IPS DF 6.9 (cell line): ENCODE measurements around the gene TSPAN18.

Experiments used
- DNase-seq: peaks from one replicate; pipeline ENCODE4 v3.0.0-alpha.2; 2013; ENCODE audit warnings: low read depth, low spot score
- H3K27ac ChIP-seq: one replicate; pipeline ENCODE4 v1.5.1; 2013; ENCODE audit warnings: low read length, control low read depth
- H3K27me3 ChIP-seq: 2 replicates; pipeline ENCODE4 v1.6.1; 2013; ENCODE audit warnings: mild to moderate bottlenecking, low read length; ENCODE audit not compliant: control insufficient read depth, insufficient read depth
- H3K36me3 ChIP-seq: 2 replicates; pipeline ENCODE4 v1.6.1; 2013; ENCODE audit warnings: low read length; ENCODE audit not compliant: control insufficient read depth, insufficient read depth
- H3K4me1 ChIP-seq: 2 replicates; pipeline ENCODE4 v1.6.1; 2013; ENCODE audit warnings: low read length; ENCODE audit not compliant: control insufficient read depth, insufficient read depth
- H3K4me3 ChIP-seq: 2 replicates; pipeline ENCODE4 v1.5.1; 2013; ENCODE audit warnings: mild to moderate bottlenecking, low read length
- H3K9me3 ChIP-seq: 2 replicates; pipeline ENCODE4 v1.6.1; 2013; ENCODE audit warnings: low read length, inconsistent platforms; ENCODE audit not compliant: control insufficient read depth, insufficient read depth
- WGBS: extraction: QIAGEN DNeasy Blood & Tissue Kit; methylation state at CpG from one replicate; pipeline ENCODE4 v1.1.7; 2013; ENCODE audit warnings: mixed read lengths, missing lambda C conversion rate; ENCODE audit not compliant: insufficient read length, insufficient coverage; 5-methylcytosine and 5-hydroxymethylcytosine counted together

TSPAN18 gene

DNA sequence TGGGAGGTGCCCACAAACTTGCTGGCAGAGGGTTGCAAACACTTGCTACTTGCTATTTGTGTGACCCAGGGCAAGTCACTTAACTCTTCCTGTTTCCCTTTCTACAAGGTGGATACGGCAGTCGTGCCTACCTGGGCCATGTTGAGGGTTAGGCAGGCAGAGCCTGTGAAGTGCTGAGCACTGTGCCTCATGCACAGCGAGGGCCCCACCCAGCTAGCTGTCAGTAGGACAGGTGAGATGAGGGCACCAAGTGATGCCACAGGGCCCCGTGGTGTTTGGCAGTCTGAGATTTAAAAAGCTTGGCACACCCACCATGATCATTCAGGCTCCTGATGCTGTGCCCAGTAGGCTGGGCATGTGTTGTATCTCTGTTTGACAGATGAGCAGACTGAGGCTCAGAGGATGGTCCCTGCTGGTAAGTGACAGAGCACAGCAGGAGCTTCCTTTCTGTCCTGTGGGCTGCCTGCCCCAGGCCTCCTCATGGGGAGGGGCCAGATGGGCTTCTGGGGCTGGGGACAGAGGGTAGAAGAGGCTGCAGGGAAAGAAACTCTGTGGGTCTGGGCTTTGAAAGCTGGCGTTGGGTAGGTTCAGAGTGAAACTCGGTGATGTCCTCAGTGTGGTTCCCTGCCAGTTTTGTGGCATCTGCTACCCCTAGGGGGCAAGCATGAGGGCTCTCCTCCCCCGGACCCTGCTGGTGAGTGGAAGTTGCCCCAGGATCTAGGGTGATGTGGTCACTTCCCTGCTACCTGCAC, 59.3 kb downstream of the TSPAN18 start:
- Histone ChIP-seq H3K36me3 (no peaks in the 10 kb centered on the region), H3K4me3 (no peak overlapping the region), H3K4me1 (peaks cover 4% of the 10 kb centered on the region), H3K27ac (no peak overlapping the region), H3K27me3 (no peaks in the 10 kb centered on the region), H3K9me3 (no peaks in the 10 kb centered on the region)
- WGBS, result no CpG with 5 or more reads among the region's 7 CpGs
- DNase-seq, result no peak

DNA sequence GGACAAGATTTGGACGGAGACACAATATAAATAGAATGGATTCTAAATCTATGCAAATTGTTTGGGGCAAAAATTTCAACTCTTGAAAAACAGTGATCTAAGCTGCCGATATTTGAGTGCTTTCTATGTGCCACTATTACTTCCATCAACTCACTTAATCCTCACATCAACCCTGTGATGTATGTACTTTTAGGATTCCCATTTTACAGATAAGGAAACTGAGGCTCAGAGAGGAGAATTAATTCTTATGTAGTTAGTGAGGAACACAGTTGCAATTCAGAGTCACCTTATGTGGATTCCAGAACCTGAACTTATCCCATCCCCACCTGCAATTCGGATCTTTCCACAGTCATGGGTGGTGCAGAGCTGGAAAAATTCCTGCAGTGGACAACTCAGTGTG, 60.3 kb downstream of the TSPAN18 start:
- H3K4me1 ChIP-seq, result peaks cover 4% of the 10 kb centered on the region
- H3K4me3 ChIP-seq, result no peak overlapping the region
- DNase-seq, result no peak
- H3K9me3 ChIP-seq, result no peaks in the 10 kb centered on the region
- no peaks in the 10 kb centered on the region for H3K27me3 ChIP-seq
- no peak overlapping the region for H3K27ac ChIP-seq
- WGBS, result no CpG with 5 or more reads among the region's 3 CpGs
- no peaks in the 10 kb centered on the region for H3K36me3 ChIP-seq

DNA sequence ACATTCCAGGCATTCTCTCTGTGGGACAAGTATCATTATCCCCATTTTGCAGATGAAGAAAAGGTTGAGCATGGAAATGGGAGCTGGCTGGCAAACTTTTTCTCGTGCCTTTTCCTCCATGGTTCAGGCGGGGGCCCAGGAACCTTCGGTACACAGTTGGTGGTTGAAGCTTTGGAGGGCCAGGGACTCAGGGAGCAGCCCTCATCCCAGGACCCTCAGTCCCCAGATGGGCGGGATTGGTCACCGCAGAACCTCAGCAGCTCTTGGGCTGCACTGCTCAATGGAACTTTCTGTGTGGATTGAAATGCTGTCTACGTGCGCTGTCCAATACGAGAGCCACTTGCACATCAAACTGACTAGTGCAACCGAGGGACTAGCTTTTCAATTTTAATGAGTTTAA, 61.2 kb downstream of the TSPAN18 start:
- Histone ChIP-seq H3K27ac (no peak overlapping the region), H3K27me3 (no peaks in the 10 kb centered on the region), H3K36me3 (no peaks in the 10 kb centered on the region), H3K4me1 (peaks cover 4% of the 10 kb centered on the region), H3K4me3 (no peak overlapping the region), H3K9me3 (no peaks in the 10 kb centered on the region)
- no CpG with 5 or more reads among the region's 9 CpGs for WGBS
- no peak for DNase-seq

DNA sequence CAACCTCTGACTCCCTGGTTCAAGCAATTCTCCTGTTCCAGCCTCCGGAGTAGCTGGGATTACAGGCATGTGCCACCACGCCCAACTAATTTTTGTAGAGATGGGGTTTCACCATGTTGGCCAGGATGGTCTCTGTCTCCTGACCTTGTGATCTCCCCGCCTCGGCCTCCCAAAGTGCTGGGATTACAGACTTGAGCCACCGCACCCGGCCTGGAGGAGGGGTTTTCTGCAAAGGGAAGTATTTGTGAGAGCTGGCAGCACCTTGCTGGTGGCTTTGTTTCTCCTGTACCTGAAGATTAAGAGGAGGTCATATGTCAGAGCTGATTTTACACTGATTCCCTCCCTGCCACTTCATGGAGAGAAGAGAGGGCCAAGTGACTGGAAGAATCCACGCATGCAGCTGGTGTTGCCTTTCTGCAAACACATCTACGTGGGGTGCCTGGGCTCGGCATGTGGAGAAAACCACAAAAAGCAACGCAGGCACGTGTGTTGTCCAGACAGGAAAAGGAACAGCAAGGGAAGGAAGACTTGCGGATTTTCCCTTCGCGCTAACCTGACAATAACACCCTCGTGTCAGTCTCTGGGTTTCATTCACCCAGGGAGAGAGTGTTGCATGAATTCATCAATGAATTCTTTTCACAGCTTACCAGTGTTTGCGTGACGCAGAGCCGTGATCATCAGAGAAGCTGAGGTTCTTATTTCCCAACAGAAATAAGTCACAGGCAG, 61.9 kb downstream of the TSPAN18 start:
- Histone ChIP-seq H3K4me1 (peaks cover 4% of the 10 kb centered on the region), H3K27me3 (no peaks in the 10 kb centered on the region)
- no CpG with 5 or more reads among the region's 18 CpGs for WGBS

DNA sequence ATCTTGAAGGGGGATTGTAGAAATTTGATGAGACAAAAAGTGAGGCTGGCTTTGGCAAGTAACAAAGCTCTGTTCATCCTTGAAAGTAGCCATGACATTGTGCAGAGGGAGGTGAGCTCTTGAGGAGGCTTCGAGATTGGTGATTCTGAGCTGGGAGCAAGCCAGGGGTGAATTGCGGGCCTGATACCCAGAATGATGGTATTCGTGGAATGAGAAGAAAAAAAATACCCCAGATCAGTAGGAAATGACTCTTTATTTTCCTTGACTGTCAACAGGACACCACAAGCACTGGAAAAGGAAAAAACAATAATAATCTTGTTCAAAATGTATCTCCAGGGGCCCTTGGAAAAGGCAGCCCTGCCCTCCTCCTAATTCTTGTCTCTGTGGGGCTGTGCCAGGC, 62.7 kb downstream of the TSPAN18 start:
- whole genome bisulfite sequencing, result no CpG with 5 or more reads among the region's 3 CpGs
- Histone ChIP-seq H3K4me1 (peaks cover 4% of the 10 kb centered on the region), H3K27ac (no peak overlapping the region), H3K9me3 (no peaks in the 10 kb centered on the region), H3K4me3 (no peak overlapping the region), H3K36me3 (no peaks in the 10 kb centered on the region), H3K27me3 (no peaks in the 10 kb centered on the region)
- no peak for DNase-seq

More for the DNA sequence above, 61.9 kb downstream of the TSPAN18 start:
- H3K27ac ChIP-seq, result no peak overlapping the region
- no peak for DNase-seq
- H3K4me3 ChIP-seq, result no peak overlapping the region
- no peaks in the 10 kb centered on the region for H3K9me3 ChIP-seq
- no peaks in the 10 kb centered on the region for H3K36me3 ChIP-seq

DNA sequence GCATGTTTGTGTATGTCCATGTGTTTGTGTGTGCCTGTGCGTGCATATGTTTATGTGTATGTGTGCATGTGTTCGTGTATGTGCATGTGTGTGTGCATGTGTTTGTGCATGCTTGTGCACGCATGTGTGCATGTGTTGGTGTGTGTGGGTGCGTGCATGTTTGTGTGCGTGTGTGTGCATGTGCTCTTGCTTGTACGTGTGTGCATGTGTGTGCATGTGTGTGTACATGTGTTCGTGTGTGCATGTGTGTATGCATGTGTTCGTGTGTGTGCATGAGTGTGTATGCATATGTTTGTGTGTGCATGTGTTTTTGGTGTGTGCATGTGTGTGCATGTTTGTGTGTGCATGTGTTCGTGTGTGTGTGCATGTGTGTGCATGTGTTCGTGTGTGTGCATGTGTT, 63.4 kb downstream of the TSPAN18 start:
- Histone ChIP-seq H3K27me3 (no peaks in the 10 kb centered on the region), H3K4me1 (peaks cover 4% of the 10 kb centered on the region), H3K27ac (no peak overlapping the region), H3K4me3 (no peak overlapping the region), H3K9me3 (no peaks in the 10 kb centered on the region), H3K36me3 (no peaks in the 10 kb centered on the region)
- no peak for DNase-seq
- no CpG with 5 or more reads among the region's 10 CpGs for WGBS

DNA sequence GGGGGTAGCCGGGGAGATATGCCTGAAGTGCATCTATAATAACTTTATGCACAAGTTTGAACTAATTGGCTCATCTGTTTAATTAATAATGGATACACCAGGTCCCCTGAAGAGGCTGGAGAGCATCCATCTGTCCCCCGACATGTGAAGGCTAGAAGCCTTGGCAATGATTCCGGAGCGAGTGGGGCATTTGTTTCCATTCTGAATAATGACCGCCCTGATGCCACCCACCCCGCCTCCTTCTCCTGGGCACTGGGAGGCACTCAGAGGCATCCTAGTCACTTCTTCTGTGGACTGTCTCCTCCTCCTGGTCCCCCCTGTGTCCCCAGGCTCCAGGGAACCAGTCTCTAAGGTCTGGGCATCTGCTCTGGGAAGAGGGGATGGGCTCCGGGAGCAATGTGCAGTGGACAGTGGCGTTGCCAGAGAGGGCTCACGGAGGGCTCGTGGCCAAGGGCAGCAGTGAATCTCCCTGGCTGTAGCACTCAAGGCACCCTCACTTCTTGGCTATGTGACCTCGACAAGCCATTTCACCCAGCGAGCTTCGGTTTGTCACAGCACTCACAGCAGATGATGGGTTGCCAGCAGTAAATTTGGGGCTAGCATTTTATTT, 64.7 kb downstream of the TSPAN18 start:
- Histone ChIP-seq H3K4me1 (no peaks in the 10 kb centered on the region), H3K27me3 (no peaks in the 10 kb centered on the region), H3K27ac (no peak overlapping the region), H3K9me3 (no peaks in the 10 kb centered on the region), H3K36me3 (no peaks in the 10 kb centered on the region), H3K4me3 (no peak overlapping the region)
- no peak for DNase-seq
- no CpG with 5 or more reads among the region's 13 CpGs for WGBS

DNA sequence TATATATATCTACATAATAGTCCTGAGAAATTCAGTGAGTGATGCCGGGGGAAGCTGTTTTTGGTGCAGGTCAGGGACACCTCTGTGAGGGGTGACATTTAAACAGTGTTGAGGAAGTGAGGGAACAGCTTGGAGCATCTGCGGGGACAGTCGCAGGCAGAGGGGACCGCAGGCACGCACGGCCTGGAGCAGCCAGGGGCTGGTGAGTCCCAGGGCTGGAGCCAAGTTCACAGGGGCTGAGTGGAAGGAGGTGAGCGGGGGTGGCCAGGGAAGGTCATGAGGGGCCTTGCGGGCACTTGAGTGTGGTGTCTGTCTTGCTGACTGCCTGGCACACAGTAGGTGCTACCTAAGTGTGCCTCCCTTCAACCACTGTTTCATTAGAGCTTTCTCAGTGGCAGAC, 65.4 kb downstream of the TSPAN18 start:
- H3K36me3 ChIP-seq, result no peaks in the 10 kb centered on the region
- H3K9me3 ChIP-seq, result no peaks in the 10 kb centered on the region
- no peaks in the 10 kb centered on the region for H3K27me3 ChIP-seq
- DNase-seq, result no peak
- H3K4me3 ChIP-seq, result no peak overlapping the region
- no CpG with 5 or more reads among the region's 8 CpGs for WGBS
- no peaks in the 10 kb centered on the region for H3K4me1 ChIP-seq
- H3K27ac ChIP-seq, result no peak overlapping the region

DNA sequence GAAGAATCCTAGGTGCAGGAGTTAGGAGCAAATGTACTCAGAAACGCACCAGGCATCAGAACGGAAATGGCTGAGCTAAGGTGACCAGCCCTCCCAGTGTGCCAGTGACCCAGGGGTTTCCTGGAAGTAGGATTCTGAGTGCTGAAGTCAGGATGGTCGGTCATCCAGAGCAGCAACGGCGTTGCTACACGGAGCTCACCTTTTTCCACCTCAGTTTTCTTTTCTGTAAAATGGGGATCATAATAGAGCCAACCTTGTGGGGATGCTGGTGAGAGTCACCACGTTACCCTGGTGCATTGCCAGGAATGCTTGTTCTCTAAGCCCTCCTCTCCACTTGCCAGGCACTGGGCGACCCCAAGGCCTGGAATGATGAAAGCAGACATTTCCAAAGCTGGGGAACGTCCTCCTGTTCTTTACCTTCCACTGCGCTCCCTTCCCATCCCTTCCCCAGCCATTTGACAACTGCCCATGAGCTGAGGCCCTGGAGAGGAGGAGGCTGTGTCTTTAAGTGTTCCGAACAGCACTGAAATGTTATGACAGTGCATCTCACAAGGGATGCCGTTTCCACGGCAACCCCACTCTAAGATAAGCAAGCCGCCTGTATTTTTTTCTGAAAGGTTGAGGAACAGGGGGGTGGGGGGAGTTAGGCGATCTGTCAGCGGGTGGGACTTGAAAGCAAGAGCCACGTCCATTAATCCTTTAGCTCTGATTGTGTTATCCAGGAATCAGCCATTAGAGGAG, 66.8 kb downstream of the TSPAN18 start:
- no CpG with 5 or more reads among the region's 17 CpGs for WGBS
- no peak overlapping the region for H3K4me3 ChIP-seq
- H3K36me3 ChIP-seq, result no peaks in the 10 kb centered on the region
- no peak overlapping the region for H3K27ac ChIP-seq
- no peaks in the 10 kb centered on the region for H3K4me1 ChIP-seq
- no peaks in the 10 kb centered on the region for H3K9me3 ChIP-seq
- no peak for DNase-seq
- no peaks in the 10 kb centered on the region for H3K27me3 ChIP-seq

DNA sequence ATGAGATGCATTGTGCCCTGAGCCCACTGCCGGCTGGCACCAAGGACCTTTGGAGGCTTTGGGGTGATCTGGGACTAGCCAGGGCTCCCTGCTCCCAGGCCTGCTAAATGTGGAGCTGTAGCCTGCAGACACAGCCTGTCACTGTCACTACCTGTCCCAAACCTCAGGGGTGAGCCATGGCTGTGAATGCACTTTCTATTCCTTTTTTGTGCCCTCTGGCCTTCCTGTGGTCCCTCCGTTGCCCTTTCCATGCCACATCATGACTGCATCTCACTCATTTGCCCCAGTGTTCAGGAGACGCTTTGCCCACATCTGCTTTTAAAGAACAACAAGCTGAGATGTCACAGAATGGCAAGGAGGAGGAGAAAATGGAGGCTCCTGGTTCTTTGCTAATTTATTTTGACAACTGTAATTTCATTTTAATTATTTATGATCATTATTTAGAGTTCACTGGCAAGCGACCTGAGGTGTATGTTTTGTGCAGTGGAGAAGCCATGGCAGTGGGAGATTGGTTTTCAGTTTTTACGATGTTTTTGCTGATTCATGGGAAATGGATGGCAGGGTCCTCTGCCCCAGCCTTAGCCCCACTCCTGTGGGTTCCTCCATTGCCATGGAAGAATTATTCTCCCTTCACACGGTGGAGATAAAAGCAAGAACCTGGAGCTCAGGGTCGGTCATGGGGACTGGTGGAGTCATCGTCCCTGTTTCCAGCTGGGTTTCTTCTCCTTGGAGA, 69.2 kb downstream of the TSPAN18 start:
- Histone ChIP-seq H3K9me3 (no peaks in the 10 kb centered on the region), H3K4me1 (no peaks in the 10 kb centered on the region; the same call in none of the 2 replicates), H3K27ac (no peak overlapping the region), H3K27me3 (no peaks in the 10 kb centered on the region), H3K36me3 (no peaks in the 10 kb centered on the region), H3K4me3 (no peak overlapping the region)
- no peak for DNase-seq
- no CpG with 5 or more reads among the region's 8 CpGs for WGBS
